Body of pancreas (tissue), 4 donors: ENCODE measurements around the gene MED8.

ENCODE experiments used
- CTCF ChIP-seq, 7 experiments: fragments of 450-650 bp in 4 of 7; fragments of 200-600 bp in 3 of 7; sonication (generic) in 3 of 7; IDR thresholded peaks; one replicate each; pipeline ENCODE4 v1.5.1; 2016 to 2019; ENCODE audit warnings: antibody characterized with exemption in 7 of 7
- POLR2A ChIP-seq, 3 donors: fragments of 450-650 bp; IDR thresholded peaks; one replicate each; pipeline ENCODE4 v1.6.1; 2016; ENCODE audit warnings: antibody characterized with exemption in 3 of 3, mild to moderate bottlenecking in 2 of 3

GRCh38 chr1:43351421-43352350, 37.9 kb downstream of the MED8 start:
- TF ChIP-seq POLR2A (IDR thresholded peaks at IDR 0.05) (no peak), CTCF (IDR thresholded peaks at IDR 0.05) (no peak)
